HG02798 (cell line): ENCODE measurements around the gene TRIM71.
"Not testable (repeated sequence)": the region's sequence is repeated elsewhere in the genome, so short reads cannot be mapped to it uniquely, and the experiment has no call there.

ENCODE experiments used
- ATAC-seq: cut with Tn5 transposase; IDR thresholded peaks from one replicate; pipeline ENCODE4 v1.9.1; 2021; ENCODE audit warnings: mild to moderate bottlenecking; ENCODE audit not compliant: unreplicated experiment, poor library complexity

Gene TRIM71

DNA sequence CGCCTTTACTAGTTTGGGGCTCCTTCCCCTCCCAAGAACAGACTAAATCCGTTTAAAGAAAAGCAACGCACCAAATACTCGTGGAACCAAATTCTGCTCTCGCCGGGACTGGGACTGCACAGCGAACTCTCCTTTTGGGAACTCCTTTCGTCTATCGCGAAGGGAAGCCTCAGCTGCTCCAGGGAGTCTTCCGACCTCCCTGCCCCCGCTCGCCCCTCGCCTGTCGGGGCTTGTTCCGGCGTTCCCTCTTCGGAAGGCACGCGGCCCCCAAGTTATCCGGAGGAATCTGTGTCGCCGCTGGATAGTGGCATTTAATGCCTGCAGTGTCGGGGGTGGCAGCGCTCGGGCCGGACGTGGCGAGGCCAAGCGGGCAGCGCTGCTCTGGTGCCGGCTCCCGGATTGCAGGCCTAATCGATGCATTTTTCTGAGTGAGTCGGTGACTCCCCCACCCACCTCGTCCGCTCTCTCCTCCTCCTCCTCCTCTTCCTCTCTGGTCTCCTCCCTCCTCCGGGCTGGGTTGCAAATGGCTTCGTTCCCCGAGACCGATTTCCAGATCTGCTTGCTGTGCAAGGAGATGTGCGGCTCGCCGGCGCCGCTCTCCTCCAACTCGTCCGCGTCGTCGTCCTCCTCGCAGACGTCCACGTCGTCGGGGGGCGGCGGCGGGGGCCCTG is at the start of gene TRIM71:
TRIM71 (plus strand) TSS at position 440 of the 671 bp plus-strand sequence; CDS start at position 524, 84 bp downstream.
- no peak for ATAC-seq

GRCh38 chr3:32778389-32778788 is 39.4 kb upstream of the TRIM71 start:
- ATAC-seq: no peak

DNA sequence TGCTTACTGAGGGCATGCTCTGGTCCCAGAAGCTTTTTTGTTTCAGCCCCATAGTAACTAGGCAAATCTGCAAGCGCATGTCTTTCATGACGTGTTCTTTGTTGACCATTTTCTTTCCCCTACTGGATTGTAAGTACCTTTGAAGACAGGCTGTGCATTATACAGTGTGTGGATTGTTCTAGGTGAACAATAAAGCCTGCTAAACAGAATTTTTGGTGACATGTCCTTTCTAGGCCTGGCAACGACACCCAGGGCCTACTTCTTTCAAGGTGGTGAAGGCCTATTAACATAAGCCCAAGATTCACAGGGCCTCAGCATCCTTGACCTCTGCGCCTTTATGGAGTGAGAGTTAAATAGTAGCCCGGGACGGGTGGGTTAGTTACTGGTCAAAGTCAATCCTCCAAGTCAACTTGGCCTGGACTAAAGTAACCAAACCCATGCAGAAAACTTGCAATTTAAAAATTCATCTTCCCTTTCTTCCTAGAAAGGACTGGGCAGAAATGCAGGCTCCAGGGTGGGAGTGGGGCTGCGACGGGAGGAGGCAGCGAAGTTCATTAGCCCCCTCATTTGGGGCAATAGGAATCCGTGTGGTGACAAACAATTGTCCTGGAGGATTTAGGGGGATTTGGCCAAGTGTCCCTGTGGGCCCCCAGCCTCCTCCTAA is 37.6 kb upstream of the TRIM71 start:
- ATAC-seq: no peak

DNA sequence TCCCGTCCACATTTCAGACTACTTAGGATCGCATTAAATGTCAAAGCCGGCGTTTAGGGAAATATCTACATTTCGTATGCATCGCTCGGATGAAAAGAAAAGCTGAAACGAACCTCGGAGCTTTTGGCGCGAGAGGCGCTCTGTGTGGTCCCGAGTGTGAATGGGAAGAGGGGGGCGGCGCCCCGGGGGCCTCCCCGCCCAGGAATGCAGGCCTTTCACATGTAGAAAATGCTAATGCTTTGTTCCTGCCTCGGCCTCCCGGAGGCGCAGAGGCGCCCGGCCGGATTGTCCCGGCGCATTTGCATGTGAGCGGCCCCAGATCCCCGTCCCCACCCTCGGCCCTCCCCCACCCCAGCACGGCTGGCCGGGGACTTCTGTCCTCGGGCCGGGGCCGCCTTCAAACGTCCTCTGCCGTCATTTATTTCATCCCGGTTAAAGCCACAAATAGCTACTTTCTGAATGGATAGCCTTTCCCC is 37.0 kb upstream of the TRIM71 start:
- ATAC-seq: peak; percentile 35

- peak; percentile 97 for ATAC-seq
These were observed 36.4 kb upstream of the TRIM71 start for GRCh38 chr3:32781211-32781968.

GRCh38 chr3:32781969-32782270 is 35.9 kb upstream of the TRIM71 start:
- not testable (repeated sequence) for ATAC-seq

DNA sequence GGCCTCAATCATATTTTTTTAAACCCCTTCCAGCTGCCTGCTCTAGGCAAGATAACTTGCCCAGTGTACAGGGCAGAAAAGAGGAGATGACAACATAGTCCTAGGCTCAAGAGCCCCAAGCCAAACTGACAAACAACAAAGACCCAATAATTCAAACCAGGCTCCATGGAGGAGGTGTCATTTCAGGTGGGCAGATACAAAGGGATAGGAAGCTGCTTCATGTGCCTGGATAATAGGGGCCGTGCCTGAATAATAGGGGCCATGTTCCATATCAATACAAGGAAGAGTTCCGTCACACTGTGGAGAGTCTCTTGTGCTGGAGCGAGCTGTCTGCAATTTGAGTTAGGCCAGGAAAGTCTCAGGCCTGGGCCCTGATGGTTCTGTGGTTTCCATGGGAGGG is 35.4 kb upstream of the TRIM71 start:
- ATAC-seq: no peak

DNA sequence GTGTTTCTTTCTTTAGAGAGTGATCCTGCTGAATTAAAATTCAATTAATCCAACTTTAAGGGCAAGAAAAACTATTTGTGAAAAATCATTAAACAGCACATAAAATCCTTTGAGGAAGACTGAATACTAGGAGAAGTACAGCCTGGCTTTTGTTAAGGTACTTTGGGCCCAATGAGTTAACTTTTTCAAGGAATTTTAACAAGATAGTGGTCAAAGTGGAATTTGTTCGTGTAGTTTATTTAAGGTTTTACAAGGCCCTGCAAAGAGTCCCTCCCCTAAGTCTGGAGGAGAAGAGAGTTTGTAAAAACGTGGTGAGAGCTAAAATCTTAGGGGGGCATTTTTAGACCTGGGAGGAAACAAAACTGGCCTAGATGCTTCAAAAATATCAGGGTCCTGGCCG is 26.0 kb upstream of the TRIM71 start:
- ATAC-seq: no peak

DNA sequence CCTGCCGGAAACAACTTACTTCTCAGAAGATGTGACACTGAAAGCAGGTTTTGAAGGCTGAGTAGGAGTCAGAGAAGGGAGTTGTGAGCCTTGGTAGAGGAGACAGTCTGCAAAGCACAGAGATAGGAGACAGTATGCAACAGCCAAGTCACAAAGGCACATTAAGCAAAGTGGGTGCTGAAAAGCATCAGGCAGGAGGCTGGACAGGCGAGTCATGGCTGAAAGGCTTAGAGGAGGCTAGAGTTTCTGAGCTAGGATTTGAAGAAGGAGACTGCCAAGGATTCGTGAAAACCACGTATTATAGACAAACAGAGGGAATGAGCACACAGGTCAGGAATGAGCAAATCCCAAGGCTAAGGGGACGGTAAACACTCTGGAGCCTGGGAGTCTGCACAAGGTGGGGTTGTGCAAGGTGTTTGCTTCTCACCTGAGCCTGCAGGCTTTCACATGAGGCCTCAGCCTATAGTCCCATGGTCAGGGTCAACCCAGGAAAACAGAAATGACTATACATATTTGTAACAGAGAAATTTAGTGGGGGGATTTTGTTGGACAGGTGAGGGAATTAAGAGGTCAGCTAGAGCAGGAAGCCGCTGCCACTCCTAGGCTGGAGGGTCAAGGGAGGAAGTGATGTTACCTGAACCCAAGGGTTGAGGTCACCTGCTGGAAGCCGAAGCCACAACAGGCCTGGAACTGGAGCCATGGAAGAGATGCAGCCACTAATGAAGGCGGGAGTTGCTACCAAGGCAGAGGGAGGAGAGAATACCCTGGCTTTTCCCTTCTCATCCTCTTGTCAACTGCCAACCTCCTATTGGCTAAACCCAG is 23.1 kb upstream of the TRIM71 start:
- ATAC-seq: no peak

DNA sequence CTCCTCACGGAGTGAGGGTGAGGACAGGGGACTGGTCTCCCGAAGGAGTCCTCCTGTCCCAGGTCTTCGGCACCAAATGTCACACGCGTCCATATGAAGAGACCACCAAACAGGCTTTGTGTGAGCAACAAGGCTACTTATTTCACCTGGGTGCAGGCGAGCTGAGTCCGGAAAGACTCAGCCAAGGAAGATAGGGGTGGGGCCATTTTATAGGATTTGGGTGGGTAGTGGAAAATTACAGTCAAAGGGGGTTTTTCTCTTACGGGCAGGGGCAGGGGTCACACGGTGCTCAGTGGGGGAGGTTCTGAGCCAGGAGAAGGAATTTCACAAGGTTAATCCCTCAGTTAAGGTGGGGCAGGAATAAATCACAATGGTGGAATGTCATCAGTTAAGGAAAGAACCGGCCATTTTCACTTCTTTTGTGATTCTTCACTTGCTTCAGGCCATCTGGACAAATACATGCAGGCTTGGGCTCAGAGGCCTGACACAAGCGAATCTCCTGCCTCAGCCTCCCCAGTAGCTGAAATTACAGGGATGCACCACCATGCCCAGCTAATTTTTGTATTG is 21.3 kb upstream of the TRIM71 start:
- not testable (repeated sequence) for ATAC-seq

GRCh38 chr3:32797776-32798175 is 20.0 kb upstream of the TRIM71 start:
- ATAC-seq: no peak

DNA sequence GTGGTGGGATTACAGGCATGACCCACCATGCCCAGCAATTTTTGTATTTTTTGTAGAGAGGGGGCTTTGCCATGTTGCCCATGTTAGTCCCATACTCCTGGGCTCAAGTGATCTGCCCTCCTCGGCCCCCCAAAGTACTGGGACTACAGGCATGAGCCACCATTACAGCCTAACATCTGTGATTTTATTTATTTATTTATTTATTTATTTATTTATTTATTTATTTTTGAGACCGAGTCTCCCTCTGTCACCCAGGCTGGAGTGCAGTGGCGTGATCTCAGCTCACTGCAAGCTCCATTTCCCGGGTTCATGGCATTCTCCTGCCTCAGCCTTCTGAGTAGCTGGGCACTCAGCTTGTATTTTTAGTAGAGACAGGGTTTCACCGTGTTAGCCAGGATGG is 16.4 kb upstream of the TRIM71 start:
- ATAC-seq: not testable (repeated sequence)

GRCh38 chr3:32813180-32813579 is 4.6 kb upstream of the TRIM71 start:
- ATAC-seq: no peak

DNA sequence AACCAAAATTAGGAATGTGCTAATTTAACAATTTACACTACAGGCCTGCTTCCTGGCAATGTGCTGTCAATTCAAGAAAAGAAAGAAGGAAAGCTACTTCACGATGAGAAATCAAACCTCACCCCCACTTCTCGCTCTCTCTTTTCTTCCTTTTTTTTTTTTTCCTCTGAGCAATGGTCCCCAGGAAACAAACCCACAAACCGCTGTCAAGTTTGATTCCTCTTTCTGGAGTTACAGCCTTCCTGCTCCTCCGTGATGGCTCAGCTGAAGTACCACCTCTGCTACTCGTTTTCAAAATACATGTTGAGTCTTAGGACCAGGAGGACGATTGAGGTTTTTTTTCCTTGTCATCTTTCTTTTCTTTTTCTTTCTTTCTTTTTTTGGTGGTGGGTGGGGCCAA is 3.4 kb upstream of the TRIM71 start:
- ATAC-seq: no peak

DNA sequence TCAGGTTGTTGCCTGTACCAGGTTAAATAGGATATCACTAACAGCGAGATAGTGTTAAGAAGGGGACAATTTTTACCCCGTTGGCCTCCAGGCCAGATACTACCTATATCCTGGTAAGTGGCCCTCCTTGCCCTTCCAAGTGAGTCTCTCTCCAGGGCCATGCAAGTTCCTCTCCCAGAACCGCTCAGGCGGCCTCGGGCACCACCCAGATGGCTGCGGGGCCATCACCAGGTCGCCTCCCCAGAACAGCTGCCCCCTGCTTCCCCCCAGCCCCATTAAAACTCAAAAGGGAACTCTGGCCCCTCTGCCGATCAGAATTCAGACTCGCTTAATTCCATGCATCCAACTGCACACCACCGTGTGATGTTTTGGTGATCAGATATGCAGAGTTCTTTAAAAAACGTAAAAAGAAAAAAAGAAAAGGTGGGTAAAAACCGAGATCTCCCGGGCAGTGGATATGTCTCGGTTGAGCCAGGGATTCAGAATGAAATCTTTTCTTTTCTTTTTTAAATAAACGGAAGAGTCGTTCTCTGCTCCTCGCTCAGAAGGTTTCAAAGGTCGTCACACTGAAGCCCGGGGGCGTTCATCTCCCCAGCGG is 1.9 kb upstream of the TRIM71 start:
- no peak for ATAC-seq

- no peak for ATAC-seq
These were observed 1.1 kb upstream of the TRIM71 start for GRCh38 chr3:32816439-32817256.

GRCh38 chr3:32817257-32817557 is 590 bp upstream of the TRIM71 start:
- ATAC-seq: no peak

GRCh38 chr3:32818229-32818969 is 602 bp downstream of the TRIM71 start:
- ATAC-seq: no peak
